Nephron progenitor cell (in vitro differentiated cells): ENCODE measurements around the gene SPRED1.

Experiments
- DNase-seq: peaks from one replicate; pipeline ENCODE4 v3.0.0; 2021
- H3K27ac Mint-ChIP-seq: 2 replicates; pipeline ENCODE4 v1.8.0; 2021; ENCODE audit warnings: mild to moderate bottlenecking, moderate library complexity, mixed read lengths
- H3K27me3 Mint-ChIP-seq: 2 replicates; pipeline ENCODE4 v1.8.0; 2021; ENCODE audit warnings: mild to moderate bottlenecking, low read depth, mixed read lengths; ENCODE audit not compliant: poor library complexity
- H3K36me3 Mint-ChIP-seq: 2 replicates; pipeline ENCODE4 v1.8.0; 2021; ENCODE audit warnings: low read depth, mixed read lengths
- H3K4me1 Mint-ChIP-seq: 2 replicates; pipeline ENCODE4 v1.8.0; 2021; ENCODE audit warnings: mixed read lengths
- H3K4me3 Mint-ChIP-seq: 2 replicates; pipeline ENCODE4 v1.8.0; 2021; ENCODE audit warnings: mild to moderate bottlenecking, moderate library complexity, mixed read lengths
- H3K9me3 Mint-ChIP-seq: 2 replicates; pipeline ENCODE4 v1.8.0; 2021; ENCODE audit warnings: mild to moderate bottlenecking, moderate library complexity, mixed read lengths
- TF ChIP-seq, protein P1 (sequence below): fragments of 200-600 bp; sonication (generic); IDR thresholded peaks from 2 replicates; pipeline ENCODE4 v1.5.0; 2021; ENCODE audit warnings: antibody characterized with exemption

SPRED1 gene

DNA sequence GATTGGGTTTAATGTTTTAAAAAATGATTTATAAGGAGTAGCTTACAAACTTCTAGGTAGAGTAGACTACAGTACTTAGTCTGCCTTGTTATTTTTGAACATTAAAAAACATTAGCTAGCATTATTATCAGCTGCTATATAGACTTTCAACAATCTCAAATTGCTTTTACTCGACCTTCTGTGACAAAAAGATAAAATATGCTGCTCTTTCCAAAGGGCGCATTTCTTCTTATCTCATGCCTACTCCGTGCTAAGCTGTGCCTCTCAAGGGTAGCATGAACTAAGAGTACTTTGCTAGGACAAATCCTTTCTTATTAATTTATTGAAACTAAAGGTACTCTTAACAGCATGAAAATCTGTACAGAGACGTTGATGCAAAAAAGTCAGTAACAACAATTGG, 71.3 kb downstream of the SPRED1 start:
- Mint-ChIP-seq H3K9me3 (no peaks in the 10 kb centered on the region), H3K4me3 (no peak overlapping the region), H3K27me3 (no peaks in the 10 kb centered on the region), H3K36me3 (peaks cover 50% of the 10 kb centered on the region), H3K4me1 (no peaks in the 10 kb centered on the region), H3K27ac (no peak overlapping the region)
- TF ChIP-seq, protein P1, sequence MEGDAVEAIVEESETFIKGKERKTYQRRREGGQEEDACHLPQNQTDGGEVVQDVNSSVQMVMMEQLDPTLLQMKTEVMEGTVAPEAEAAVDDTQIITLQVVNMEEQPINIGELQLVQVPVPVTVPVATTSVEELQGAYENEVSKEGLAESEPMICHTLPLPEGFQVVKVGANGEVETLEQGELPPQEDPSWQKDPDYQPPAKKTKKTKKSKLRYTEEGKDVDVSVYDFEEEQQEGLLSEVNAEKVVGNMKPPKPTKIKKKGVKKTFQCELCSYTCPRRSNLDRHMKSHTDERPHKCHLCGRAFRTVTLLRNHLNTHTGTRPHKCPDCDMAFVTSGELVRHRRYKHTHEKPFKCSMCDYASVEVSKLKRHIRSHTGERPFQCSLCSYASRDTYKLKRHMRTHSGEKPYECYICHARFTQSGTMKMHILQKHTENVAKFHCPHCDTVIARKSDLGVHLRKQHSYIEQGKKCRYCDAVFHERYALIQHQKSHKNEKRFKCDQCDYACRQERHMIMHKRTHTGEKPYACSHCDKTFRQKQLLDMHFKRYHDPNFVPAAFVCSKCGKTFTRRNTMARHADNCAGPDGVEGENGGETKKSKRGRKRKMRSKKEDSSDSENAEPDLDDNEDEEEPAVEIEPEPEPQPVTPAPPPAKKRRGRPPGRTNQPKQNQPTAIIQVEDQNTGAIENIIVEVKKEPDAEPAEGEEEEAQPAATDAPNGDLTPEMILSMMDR: no peak
- DNase-seq: no peak

DNA sequence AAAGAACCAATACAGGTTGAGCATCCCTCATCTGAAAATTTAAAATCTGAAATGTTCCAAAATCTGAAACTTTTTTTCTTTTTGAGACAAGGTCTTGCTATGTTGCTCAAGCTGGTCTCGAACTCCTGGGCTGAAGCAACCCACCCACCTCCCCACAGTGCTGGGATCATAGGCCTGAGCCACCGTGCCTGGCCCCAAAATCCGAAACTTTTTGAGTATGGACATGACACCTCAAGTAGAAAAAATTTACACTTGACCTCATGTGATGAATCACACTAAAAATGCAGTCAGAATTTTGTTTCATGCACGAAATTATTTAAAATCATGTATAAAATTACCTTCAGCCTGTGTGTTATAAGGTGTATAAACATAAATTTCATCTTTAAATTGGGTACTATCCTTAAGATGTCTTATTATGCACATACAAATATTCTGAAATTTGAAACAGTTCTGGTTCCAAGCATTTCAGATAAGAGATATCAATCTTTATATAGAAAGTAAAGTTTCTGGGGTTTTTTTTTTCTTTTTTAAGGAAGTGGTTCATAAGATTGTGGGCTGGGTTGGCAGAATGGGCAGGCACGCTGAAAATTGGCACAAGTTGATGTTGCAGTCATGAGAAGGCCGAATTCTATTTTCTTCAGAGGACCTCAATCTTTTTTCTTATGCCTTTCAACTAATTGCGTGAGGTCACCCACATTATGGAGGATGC, 72.5 kb downstream of the SPRED1 start:
- no peak overlapping the region for H3K4me3 Mint-ChIP-seq
- no peak for DNase-seq
- no peaks in the 10 kb centered on the region for H3K9me3 Mint-ChIP-seq
- no peak overlapping the region for H3K27ac Mint-ChIP-seq
- peaks cover 45% of the 10 kb centered on the region for H3K36me3 Mint-ChIP-seq
- no peaks in the 10 kb centered on the region for H3K4me1 Mint-ChIP-seq
- no peaks in the 10 kb centered on the region for H3K27me3 Mint-ChIP-seq
- TF ChIP-seq, protein P1: no peak

DNA sequence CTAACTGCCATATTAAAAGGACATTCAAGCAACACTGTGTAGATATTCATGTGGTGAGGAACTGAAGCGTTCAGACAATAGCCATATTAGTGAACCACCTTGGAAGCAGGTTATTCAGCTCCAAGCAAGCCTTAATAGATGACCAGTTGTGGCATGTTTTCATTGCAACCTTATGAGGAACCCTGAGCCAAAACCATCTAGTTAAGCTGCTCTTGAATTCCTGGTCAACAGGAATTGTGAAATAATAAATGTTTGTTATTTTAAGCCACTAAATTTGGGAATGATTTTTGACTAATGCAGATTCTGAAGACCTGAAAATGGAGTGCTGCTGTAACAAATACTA, 73.0 kb downstream of the SPRED1 start:
- no peak overlapping the region for H3K4me3 Mint-ChIP-seq
- H3K27me3 Mint-ChIP-seq: no peaks in the 10 kb centered on the region
- no peak overlapping the region for H3K27ac Mint-ChIP-seq
- H3K36me3 Mint-ChIP-seq: peaks cover 45% of the 10 kb centered on the region
- H3K9me3 Mint-ChIP-seq: no peaks in the 10 kb centered on the region
- no peaks in the 10 kb centered on the region for H3K4me1 Mint-ChIP-seq
- TF ChIP-seq, protein P1: no peak
- no peak for DNase-seq

DNA sequence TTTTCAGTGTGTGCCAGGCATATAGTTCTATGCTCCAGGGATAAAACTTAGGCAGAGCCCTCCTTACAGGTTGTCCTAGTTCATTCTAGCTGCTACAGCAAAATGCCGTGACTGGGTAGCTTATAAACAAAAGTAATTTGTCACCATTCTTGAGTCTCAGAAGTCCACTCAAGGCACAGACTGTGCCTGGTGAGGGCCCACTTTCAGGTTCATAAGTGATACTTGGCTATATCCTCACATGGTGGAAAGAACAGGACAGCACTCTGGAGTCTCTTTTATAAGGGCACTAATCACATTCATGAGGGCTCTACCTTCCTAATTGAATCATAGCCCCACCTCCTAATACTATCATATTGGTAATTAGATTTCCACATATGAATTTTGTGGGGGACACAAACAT, 80.1 kb downstream of the SPRED1 start:
- TF ChIP-seq, protein P1: no peak
- Mint-ChIP-seq H3K4me3 (no peak overlapping the region), H3K27me3 (no peaks in the 10 kb centered on the region), H3K27ac (peak overlapping the region; percentile 40), H3K36me3 (peaks cover 28% of the 10 kb centered on the region), H3K4me1 (peaks cover 7% of the 10 kb centered on the region), H3K9me3 (no peaks in the 10 kb centered on the region)
- DNase-seq: no peak

DNA sequence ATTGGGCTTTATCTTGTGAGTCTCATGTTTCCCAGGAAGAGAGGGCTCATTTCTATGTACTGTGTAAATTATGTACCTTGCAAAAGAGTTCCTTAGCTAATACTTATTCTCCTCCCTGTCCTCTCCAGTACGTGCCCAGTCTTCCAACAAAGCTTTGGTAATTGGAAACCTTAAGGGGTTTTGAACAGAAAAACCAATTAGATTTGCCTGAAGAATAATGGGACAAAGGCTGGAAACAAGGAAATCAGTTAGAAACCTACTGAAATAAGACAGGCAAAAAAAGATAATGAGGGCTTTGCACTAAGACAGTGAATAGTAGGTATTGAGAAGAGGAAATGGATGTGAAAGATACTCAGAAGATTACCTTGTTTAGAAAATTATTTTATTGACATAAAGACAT, 82.5 kb downstream of the SPRED1 start:
- no peak for DNase-seq
- TF ChIP-seq, protein P1: no peak
- Mint-ChIP-seq H3K4me1 (peaks cover 7% of the 10 kb centered on the region), H3K27ac (peak overlapping the region; percentile 38), H3K9me3 (no peaks in the 10 kb centered on the region), H3K27me3 (no peaks in the 10 kb centered on the region), H3K36me3 (peaks cover 36% of the 10 kb centered on the region), H3K4me3 (no peak overlapping the region)

DNA sequence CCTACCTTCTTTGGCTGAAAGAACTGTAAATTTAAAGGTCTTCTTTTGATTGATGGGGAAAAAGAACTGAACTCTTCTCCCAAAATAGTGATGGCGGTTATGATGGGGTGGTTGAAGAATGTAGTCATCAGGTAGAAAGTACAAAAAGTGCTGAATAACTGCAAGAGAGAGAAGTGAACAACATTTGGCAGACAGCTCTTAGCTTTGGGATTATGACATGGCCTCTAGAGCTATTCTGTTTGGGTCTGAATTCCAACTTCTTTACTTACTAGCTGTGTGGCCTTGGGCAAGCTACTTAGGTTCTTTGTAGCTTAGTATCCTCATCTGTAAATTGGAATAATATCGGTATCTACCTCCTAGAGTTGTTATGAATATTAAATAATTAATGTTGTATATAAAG, 91.7 kb downstream of the SPRED1 start:
- H3K4me3 Mint-ChIP-seq: no peak overlapping the region
- H3K36me3 Mint-ChIP-seq: peaks cover 79% of the 10 kb centered on the region
- H3K9me3 Mint-ChIP-seq: no peaks in the 10 kb centered on the region
- H3K27ac Mint-ChIP-seq: no peak overlapping the region
- H3K4me1 Mint-ChIP-seq: no peaks in the 10 kb centered on the region
- no peak for DNase-seq
- H3K27me3 Mint-ChIP-seq: no peaks in the 10 kb centered on the region
- TF ChIP-seq, protein P1: no peak
